Stimulated activated CD8-positive, alpha-beta memory T cell treated with anti-CD3 and anti-CD28 coated beads, Interleukin-4, amount 100 ng/mL, for 24 hours (primary cell): ENCODE data around the gene COX7A2.
A peak's percentile ranks its signal among the peaks of the same experiment; 100 is the strongest.

ENCODE experiments used
- DNase-seq: peaks from one replicate; pipeline ENCODE4 v3.0.0-alpha.2; 2020; ENCODE audit warnings: low read depth

The COX7A2 gene

GRCh38 chr6:75243333-75244062 is at the start of gene COX7A2:
COX7A2 (minus strand) TSS chr6:75243801; CDS start chr6:75243734, 67 bp downstream.
- peak; percentile 67 for DNase-seq

- no peak for DNase-seq
These were observed 49.0 kb upstream of the COX7A2 start for GRCh38 chr6:75292555-75292954.

GRCh38 chr6:75291744-75292143 is 48.1 kb upstream of the COX7A2 start:
- DNase-seq, result no peak

- DNase-seq, result no peak
These were observed 47.7 kb upstream of the COX7A2 start for GRCh38 chr6:75291331-75291730.

- DNase-seq, result no peak
These were observed 46.7 kb upstream of the COX7A2 start for GRCh38 chr6:75290136-75290945.

GRCh38 chr6:75288023-75288422 is 44.4 kb upstream of the COX7A2 start:
- DNase-seq, result no peak

- no peak for DNase-seq
These were observed 43.8 kb upstream of the COX7A2 start for GRCh38 chr6:75287424-75287823.

- no peak for DNase-seq
These were observed 43.4 kb upstream of the COX7A2 start for GRCh38 chr6:75286955-75287354.

GRCh38 chr6:75285283-75285639 is 41.7 kb upstream of the COX7A2 start:
- no peak for DNase-seq

GRCh38 chr6:75284632-75285282 is 41.2 kb upstream of the COX7A2 start, which contains the start of gene TMEM30A:
TMEM30A (minus strand) TSS chr6:75284792; CDS start chr6:75284638, 154 bp downstream.
- peak; percentile 93 for DNase-seq

GRCh38 chr6:75283907-75284631 is 40.5 kb upstream of the COX7A2 start:
- DNase-seq, result peak; percentile 3

- DNase-seq, result no peak
These were observed 39.1 kb upstream of the COX7A2 start for GRCh38 chr6:75282706-75283105.

GRCh38 chr6:75281653-75282052 is 38.1 kb upstream of the COX7A2 start:
- DNase-seq, result no peak

- no peak for DNase-seq
These were observed 36.7 kb upstream of the COX7A2 start for GRCh38 chr6:75280131-75280855.

- DNase-seq, result no peak
These were observed 35.8 kb upstream of the COX7A2 start for GRCh38 chr6:75279418-75279817.

- no peak for DNase-seq
These were observed 35.0 kb upstream of the COX7A2 start for GRCh38 chr6:75278474-75279077.

- DNase-seq, result no peak
These were observed 31.5 kb upstream of the COX7A2 start for GRCh38 chr6:75275067-75275466.

- DNase-seq, result no peak
These were observed 29.4 kb upstream of the COX7A2 start for GRCh38 chr6:75273009-75273408.

- no peak for DNase-seq
These were observed 28.7 kb upstream of the COX7A2 start for GRCh38 chr6:75272145-75272840.

GRCh38 chr6:75268988-75269354 is 25.4 kb upstream of the COX7A2 start:
- DNase-seq, result no peak
